Measurements from ENCODE around the gene USP43.
"Not testable (repeated sequence)": the region's sequence is repeated elsewhere in the genome, so short reads cannot be mapped to it uniquely, and the experiment has no call there.

Gene USP43, protein sequence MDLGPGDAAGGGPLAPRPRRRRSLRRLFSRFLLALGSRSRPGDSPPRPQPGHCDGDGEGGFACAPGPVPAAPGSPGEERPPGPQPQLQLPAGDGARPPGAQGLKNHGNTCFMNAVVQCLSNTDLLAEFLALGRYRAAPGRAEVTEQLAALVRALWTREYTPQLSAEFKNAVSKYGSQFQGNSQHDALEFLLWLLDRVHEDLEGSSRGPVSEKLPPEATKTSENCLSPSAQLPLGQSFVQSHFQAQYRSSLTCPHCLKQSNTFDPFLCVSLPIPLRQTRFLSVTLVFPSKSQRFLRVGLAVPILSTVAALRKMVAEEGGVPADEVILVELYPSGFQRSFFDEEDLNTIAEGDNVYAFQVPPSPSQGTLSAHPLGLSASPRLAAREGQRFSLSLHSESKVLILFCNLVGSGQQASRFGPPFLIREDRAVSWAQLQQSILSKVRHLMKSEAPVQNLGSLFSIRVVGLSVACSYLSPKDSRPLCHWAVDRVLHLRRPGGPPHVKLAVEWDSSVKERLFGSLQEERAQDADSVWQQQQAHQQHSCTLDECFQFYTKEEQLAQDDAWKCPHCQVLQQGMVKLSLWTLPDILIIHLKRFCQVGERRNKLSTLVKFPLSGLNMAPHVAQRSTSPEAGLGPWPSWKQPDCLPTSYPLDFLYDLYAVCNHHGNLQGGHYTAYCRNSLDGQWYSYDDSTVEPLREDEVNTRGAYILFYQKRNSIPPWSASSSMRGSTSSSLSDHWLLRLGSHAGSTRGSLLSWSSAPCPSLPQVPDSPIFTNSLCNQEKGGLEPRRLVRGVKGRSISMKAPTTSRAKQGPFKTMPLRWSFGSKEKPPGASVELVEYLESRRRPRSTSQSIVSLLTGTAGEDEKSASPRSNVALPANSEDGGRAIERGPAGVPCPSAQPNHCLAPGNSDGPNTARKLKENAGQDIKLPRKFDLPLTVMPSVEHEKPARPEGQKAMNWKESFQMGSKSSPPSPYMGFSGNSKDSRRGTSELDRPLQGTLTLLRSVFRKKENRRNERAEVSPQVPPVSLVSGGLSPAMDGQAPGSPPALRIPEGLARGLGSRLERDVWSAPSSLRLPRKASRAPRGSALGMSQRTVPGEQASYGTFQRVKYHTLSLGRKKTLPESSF

GRCh38 chr17:9644910-9645751, at the start of gene USP43:
USP43 (plus strand) TSS chr17:9645517; CDS start chr17:9645633, 116 bp downstream.
- peak; percentile 25 for DNase-seq

- DNase-seq: not testable (repeated sequence)
These were observed 47.7 kb upstream of the USP43 start for GRCh38 chr17:9597638-9598037.

GRCh38 chr17:9598661-9599060, 46.7 kb upstream of the USP43 start:
- DNase-seq: no peak

DNA sequence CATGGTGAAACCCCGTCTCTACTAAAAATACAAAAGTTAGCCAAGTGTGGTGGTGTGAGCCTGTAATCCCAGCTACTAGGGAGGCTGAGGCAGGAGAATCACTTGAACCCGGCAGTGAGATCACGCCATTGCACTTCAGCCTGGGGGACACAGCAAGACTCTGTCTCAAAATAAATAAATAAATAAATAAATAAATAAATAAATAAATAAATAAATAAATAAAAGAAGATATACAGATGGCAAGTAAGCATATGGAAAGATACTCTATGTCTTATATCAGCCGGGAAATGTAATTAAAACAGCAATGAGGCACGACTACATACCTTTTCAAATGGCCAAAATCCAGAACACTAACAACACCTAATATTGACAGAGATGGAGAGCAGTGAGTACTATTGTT, 40.7 kb upstream of the USP43 start:
- DNase-seq: not testable (repeated sequence)

GRCh38 chr17:9606453-9606852, 38.9 kb upstream of the USP43 start:
- no peak for DNase-seq

GRCh38 chr17:9607058-9607457, 38.3 kb upstream of the USP43 start:
- not testable (repeated sequence) for DNase-seq

- no peak for DNase-seq
These were observed 33.8 kb upstream of the USP43 start for GRCh38 chr17:9611557-9611956.

- no peak for DNase-seq
These were observed 33.3 kb upstream of the USP43 start for GRCh38 chr17:9612006-9612405.

GRCh38 chr17:9615486-9615885, 29.8 kb upstream of the USP43 start:
- DNase-seq: no peak

GRCh38 chr17:9622961-9623360, 22.4 kb upstream of the USP43 start:
- no peak for DNase-seq

- no peak for DNase-seq
These were observed 16.8 kb upstream of the USP43 start for GRCh38 chr17:9628509-9628908.

GRCh38 chr17:9632741-9633140, 12.6 kb upstream of the USP43 start:
- DNase-seq: no peak

GRCh38 chr17:9635340-9635739, 10.0 kb upstream of the USP43 start:
- no peak for DNase-seq

DNA sequence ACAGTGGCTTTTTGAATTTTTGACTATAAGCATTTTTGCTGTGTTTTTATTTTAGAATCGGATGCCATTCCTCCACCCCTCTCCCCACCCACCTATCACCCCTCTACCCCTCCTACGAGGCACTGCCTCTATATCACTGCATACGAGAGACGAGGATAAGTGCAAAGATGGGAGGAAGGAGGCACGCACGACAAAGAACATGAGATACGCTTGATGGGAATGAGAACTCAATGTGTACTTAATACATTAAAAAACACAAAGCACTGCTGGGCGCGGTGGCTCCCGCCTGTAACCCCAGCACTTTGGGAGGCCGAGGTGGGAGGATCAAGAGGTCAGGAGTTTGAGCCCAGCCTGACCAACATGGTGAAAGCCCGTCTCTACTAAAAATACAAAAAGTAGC, 8.8 kb upstream of the USP43 start:
- DNase-seq: no peak

DNA sequence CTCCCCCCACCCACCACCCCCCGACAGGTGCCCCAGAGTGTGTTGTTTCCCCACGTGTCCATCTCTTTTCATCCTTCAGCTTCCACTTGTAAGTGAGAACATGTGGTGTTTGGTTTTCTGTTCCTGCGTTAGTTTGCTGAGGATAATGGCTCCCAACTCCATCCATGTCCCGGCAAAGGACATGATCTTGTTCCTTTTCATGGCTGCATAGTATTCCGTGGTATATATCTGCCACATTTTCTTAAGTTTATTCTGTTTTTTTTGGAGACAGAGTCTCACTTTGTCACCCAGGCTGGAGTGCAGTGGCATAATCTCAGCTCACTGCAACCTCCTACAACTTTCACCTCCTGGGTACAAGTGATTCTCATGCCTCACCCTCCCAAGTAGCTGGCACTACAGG, 4.9 kb upstream of the USP43 start:
- DNase-seq: not testable (repeated sequence)

GRCh38 chr17:9643611-9644010, 1.7 kb upstream of the USP43 start:
- DNase-seq: no peak

DNA sequence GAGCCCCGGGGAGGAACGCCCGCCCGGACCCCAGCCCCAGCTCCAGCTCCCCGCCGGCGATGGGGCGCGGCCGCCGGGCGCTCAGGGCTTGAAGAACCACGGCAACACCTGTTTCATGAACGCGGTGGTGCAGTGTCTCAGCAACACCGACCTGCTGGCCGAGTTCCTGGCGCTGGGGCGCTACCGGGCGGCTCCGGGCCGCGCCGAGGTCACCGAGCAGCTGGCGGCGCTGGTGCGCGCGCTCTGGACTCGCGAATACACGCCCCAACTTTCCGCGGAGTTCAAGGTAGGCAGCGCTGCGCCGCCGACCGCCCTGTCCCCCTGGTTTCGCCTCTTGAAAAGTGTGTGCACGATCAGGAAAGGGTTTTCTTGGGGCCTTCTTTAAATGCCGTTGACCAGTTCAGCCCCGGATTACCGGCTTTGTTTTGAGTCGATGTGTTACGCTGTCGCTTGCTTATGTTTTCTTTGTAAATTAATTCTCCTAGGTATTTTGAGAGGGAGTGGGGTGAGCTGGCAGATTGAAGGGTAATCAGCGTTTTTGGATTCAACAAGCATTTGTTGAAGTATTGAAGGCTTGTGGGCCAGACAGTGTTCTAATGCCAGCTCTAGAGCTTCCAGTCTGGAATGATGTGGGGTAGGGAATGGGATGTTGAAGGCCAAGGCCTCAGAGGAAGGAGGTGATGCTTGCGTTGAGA, 681 bp downstream of the USP43 start:
- peak; percentile 25 for DNase-seq

DNA sequence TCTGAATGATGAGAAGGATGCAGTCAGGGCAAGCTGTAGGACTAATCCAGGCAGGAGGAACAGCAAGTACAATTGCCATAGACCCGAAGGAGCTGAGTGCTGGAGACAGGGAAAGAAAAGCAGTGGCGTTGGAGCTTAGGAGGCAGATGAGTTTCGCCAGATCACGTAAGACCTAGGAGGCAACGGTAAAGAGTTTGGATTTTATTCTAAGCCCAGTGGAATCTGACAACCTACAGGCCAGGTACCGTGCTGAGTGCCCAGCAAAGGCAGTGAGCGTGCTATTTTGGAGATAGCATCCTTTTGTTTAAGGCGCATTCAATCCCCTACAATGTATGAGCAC, 1.2 kb downstream of the USP43 start:
- DNase-seq: no peak

DNA sequence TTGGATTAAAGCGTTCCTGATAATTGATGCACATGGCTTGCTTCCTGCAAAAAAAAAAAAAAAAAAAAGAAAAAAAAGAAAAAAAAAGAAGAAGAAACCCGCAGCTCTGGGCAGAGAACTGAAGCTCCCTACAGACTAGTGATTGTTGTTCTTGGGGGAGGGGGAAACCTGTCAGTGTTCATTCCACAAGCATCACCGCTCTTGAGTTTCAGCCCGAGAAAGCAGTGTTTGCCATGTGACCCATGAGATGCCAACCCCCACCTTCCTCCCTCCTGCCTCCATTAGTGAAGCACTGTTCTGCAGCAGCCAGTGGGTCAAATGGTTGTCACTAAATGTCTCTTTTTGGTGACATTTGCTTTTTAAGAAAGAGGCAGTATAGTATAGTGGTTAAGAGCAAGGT, 1.7 kb downstream of the USP43 start:
- no peak for DNase-seq

- DNase-seq: no peak
These were observed 3.3 kb downstream of the USP43 start for GRCh38 chr17:9648521-9649110.

GRCh38 chr17:9658593-9659211, 13.4 kb downstream of the USP43 start:
- DNase-seq: no peak
